NB4 (cell line): Measurements from ENCODE around the gene MYH9.
A peak's percentile ranks its signal among the peaks of the same experiment; 100 is the strongest.
"Not testable (repeated sequence)": the region's sequence is repeated elsewhere in the genome, so short reads cannot be mapped to it uniquely, and the experiment has no call there.

Experiments used
- DNase-seq: peaks from one replicate; pipeline ENCODE4 v3.0.0; 2010; ENCODE audit warnings: low read depth
- H3K4me3 ChIP-seq: one replicate; pipeline ENCODE4 v1.5.1; 2011; ENCODE audit warnings: mild to moderate bottlenecking, low read depth, low read length, moderate library complexity
- MAX ChIP-seq: IDR thresholded peaks from 2 replicates; pipeline ENCODE4 v1.6.1; 2011; ENCODE audit warnings: low read depth, low read length
- MYC ChIP-seq: IDR thresholded peaks from 2 replicates; pipeline ENCODE4 v1.6.1; 2011; ENCODE audit warnings: low read depth, low read length
- POLR2A ChIP-seq: IDR thresholded peaks from 2 replicates; pipeline ENCODE4 v1.6.1; 2011; ENCODE audit warnings: mild to moderate bottlenecking; ENCODE audit not compliant: insufficient read length; ENCODE audit errors: extremely low read depth
- TF ChIP-seq, protein P1 (sequence below): IDR thresholded peaks from one replicate; pipeline ENCODE4 v1.5.1; 2012; ENCODE audit warnings: low read depth, low read length

MYH9 gene

GRCh38 chr22:36259615-36260300 is 128.0 kb downstream of the MYH9 start:
- DNase-seq = no peak
- TF ChIP-seq MYC (no peak), POLR2A (no peak), MAX (no peak)
- TF ChIP-seq, protein P1, sequence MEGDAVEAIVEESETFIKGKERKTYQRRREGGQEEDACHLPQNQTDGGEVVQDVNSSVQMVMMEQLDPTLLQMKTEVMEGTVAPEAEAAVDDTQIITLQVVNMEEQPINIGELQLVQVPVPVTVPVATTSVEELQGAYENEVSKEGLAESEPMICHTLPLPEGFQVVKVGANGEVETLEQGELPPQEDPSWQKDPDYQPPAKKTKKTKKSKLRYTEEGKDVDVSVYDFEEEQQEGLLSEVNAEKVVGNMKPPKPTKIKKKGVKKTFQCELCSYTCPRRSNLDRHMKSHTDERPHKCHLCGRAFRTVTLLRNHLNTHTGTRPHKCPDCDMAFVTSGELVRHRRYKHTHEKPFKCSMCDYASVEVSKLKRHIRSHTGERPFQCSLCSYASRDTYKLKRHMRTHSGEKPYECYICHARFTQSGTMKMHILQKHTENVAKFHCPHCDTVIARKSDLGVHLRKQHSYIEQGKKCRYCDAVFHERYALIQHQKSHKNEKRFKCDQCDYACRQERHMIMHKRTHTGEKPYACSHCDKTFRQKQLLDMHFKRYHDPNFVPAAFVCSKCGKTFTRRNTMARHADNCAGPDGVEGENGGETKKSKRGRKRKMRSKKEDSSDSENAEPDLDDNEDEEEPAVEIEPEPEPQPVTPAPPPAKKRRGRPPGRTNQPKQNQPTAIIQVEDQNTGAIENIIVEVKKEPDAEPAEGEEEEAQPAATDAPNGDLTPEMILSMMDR = no peak
- no peak overlapping the region for H3K4me3 ChIP-seq

GRCh38 chr22:36258701-36259614 is 128.8 kb downstream of the MYH9 start:
- no peak overlapping the region for H3K4me3 ChIP-seq
- peak; percentile 16 for DNase-seq
- TF ChIP-seq MAX (no peak), POLR2A (no peak), MYC (no peak)
- TF ChIP-seq, protein P1 = no peak

GRCh38 chr22:36257948-36258670 is 129.7 kb downstream of the MYH9 start:
- H3K4me3 ChIP-seq = no peak overlapping the region
- DNase-seq = no peak
- TF ChIP-seq MYC = no peak

- no peak overlapping the region for H3K4me3 ChIP-seq
- TF ChIP-seq POLR2A (no peak), MYC (no peak), MAX (no peak)
- TF ChIP-seq, protein P1 = no peak
- no peak for DNase-seq
These were observed 130.5 kb downstream of the MYH9 start for GRCh38 chr22:36257308-36257707.

DNA sequence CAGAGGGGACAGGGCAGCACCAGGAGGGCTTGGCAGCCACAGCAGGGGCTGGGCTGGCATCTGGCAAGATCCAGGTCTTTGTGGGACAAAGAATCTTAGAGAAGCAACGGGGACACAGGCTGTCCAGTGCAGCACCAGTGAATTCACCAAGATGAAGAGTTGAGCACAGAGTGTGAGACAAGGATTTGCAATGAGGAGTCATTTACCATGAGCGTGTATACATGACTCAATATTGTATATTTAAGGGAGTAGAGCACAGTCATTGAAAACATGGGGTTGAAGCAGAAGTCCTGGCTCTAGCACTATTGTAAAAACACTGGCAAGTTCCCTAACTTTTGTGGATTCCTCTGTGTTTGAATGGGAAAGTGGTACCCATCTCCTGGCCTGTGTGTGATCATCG is 131.3 kb downstream of the MYH9 start:
- no peak overlapping the region for H3K4me3 ChIP-seq
- no peak for DNase-seq
- TF ChIP-seq, protein P1 = no peak
- TF ChIP-seq MYC (no peak), MAX (no peak), POLR2A (no peak)

- not testable (repeated sequence) for H3K4me3 ChIP-seq, DNase-seq
These were observed 132.2 kb downstream of the MYH9 start for GRCh38 chr22:36255572-36255971.
